ENCODE results near the gene SSBP2.

DNA sequence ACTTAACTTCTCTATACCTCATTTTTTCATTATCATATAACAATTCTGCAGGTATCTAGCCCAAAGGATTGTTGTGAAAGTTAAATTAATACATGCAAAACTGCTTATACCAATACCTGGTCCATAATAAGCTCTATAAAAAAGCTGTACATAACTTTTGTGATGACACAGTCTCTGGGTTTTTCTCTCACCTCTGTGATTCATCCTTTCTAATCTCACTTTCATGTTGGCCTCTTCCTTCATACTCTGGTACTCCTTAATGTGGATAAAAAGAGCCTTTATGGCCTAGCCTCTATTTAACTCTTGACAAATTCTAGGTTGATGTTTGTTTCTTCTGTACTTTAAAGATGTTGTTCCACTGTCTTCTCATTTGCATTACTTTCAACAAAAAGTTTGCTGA lies 194.1 kb downstream of the SSBP2 start:
- TF ChIP-seq, protein P1, sequence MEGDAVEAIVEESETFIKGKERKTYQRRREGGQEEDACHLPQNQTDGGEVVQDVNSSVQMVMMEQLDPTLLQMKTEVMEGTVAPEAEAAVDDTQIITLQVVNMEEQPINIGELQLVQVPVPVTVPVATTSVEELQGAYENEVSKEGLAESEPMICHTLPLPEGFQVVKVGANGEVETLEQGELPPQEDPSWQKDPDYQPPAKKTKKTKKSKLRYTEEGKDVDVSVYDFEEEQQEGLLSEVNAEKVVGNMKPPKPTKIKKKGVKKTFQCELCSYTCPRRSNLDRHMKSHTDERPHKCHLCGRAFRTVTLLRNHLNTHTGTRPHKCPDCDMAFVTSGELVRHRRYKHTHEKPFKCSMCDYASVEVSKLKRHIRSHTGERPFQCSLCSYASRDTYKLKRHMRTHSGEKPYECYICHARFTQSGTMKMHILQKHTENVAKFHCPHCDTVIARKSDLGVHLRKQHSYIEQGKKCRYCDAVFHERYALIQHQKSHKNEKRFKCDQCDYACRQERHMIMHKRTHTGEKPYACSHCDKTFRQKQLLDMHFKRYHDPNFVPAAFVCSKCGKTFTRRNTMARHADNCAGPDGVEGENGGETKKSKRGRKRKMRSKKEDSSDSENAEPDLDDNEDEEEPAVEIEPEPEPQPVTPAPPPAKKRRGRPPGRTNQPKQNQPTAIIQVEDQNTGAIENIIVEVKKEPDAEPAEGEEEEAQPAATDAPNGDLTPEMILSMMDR (IDR thresholded peaks at IDR 0.05), result no peak
- no peak for TF ChIP-seq POLR2A (IDR thresholded peaks at IDR 0.05)
- no peak for TF ChIP-seq EP300 (IDR thresholded peaks at IDR 0.05)

All from suprapubic skin (tissue), 3 donors.